Retinal pigment epithelial cell (primary cell): ENCODE results near the gene ACOXL.

ENCODE experiments used
- DNase-seq: peaks from one replicate; pipeline ENCODE4 v3.0.0-alpha.2; 2010; ENCODE audit warnings: low read depth
- H3K4me3 ChIP-seq: 2 replicates; pipeline ENCODE4 v1.5.1; 2011; ENCODE audit warnings: mild to moderate bottlenecking, low read length, control low read depth, moderate library complexity
- TF ChIP-seq, protein P1 (sequence below): conservative IDR thresholded peaks from 2 replicates; pipeline ENCODE4 v1.5.1; 2011; ENCODE audit warnings: low read depth, low read length, control low read depth, inconsistent platforms

Gene ACOXL

GRCh38 chr2:110948027-110948674, 215.8 kb downstream of the ACOXL start:
- DNase-seq, result no peak
- TF ChIP-seq, protein P1, sequence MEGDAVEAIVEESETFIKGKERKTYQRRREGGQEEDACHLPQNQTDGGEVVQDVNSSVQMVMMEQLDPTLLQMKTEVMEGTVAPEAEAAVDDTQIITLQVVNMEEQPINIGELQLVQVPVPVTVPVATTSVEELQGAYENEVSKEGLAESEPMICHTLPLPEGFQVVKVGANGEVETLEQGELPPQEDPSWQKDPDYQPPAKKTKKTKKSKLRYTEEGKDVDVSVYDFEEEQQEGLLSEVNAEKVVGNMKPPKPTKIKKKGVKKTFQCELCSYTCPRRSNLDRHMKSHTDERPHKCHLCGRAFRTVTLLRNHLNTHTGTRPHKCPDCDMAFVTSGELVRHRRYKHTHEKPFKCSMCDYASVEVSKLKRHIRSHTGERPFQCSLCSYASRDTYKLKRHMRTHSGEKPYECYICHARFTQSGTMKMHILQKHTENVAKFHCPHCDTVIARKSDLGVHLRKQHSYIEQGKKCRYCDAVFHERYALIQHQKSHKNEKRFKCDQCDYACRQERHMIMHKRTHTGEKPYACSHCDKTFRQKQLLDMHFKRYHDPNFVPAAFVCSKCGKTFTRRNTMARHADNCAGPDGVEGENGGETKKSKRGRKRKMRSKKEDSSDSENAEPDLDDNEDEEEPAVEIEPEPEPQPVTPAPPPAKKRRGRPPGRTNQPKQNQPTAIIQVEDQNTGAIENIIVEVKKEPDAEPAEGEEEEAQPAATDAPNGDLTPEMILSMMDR, result no peak
- H3K4me3 ChIP-seq, result no peak overlapping the region

DNA sequence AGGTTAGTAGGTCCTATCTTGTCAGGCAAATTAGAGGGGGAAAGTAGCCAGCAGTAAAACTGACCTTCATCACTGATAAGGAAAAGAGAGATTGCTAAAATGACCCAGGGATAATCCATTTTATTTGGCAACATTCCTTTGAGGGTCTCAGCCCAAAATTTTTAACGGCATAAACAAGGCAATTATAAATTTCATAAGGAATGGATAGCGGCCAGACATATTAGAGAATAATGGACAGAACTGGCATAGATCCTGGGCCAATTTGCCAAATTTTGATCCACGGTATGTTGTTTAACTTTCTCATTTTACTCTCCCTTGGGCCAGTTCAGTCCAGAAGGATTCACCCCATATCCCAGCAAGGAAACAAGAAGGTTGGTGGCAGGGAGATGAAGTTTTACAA, 217.9 kb downstream of the ACOXL start:
- H3K4me3 ChIP-seq, result no peak overlapping the region
- TF ChIP-seq, protein P1, result no peak
- DNase-seq, result no peak

DNA sequence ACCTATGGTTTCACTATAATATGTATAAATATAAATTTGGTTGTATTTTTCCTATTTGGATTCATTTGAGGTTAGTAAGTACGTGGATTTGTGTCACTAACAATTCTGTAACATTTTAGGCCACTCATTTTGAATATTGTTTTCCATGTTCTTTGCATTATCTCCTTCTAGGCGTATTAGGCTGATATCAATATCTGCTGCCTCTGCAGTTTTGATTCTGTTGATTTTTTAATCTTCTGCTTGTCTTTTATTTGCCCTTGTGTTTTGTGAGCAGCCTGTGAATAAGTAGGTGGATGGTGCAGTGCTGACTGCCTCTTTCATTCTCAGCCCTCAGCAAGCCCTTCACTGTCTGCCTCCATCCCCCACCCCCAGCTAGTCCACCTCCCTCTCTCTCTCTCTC, 222.7 kb downstream of the ACOXL start:
- TF ChIP-seq, protein P1, result no peak
- H3K4me3 ChIP-seq, result no peak overlapping the region
- no peak for DNase-seq

DNA sequence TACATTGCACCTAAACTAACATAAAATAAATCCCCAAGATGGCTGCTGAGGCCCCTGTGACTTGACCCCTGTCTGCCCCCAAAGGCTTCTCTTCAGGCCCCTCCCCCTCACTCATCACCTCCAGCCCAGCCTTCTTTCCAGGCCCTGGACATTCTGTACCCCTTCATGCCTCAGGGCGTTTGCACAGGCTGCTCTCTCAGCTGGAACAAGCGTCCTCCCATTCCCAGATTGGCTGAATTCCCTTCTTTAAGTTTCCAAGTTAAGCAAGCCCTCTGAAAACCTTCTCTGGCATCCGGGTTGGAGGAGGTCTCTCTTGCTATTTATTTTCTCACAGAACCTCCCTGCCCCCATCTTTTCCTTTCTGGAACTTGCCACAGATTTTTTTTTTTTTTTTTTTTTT, 223.2 kb downstream of the ACOXL start:
- H3K4me3 ChIP-seq, result no peak overlapping the region
- no peak for DNase-seq
- TF ChIP-seq, protein P1, result no peak

DNA sequence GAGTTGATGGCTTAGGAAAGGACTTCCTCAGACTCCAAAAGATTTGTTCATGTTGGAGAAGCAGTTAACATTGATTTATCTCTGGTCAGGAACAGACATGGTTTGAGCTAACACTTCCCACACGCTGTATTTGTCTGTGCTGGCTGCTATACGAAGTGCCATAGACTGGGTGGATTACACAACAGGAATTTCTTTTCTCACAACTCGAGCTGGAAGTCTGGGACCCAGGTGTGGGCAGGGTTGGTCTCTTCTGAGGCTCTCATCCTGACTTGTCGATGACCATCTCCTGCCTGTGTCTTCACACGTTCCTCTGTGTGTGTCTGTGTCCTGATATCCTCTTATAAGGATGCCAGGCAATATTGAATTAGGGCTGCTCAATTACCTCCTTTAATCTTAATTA, 224.9 kb downstream of the ACOXL start:
- no peak overlapping the region for H3K4me3 ChIP-seq
- TF ChIP-seq, protein P1, result no peak
- no peak for DNase-seq

- DNase-seq, result no peak
- TF ChIP-seq, protein P1, result no peak
- no peak overlapping the region for H3K4me3 ChIP-seq
Measured at GRCh38 chr2:110958346-110959119, 226.2 kb downstream of the ACOXL start.

GRCh38 chr2:110959198-110959597, 226.8 kb downstream of the ACOXL start:
- DNase-seq, result no peak
- TF ChIP-seq, protein P1, result no peak
- H3K4me3 ChIP-seq, result no peak overlapping the region
